Measurements from ENCODE around the gene SH2D1B.
"Not testable (repeated sequence)": the region's sequence is repeated elsewhere in the genome, so short reads cannot be mapped to it uniquely, and the experiment has no call there.

Gene SH2D1B

DNA sequence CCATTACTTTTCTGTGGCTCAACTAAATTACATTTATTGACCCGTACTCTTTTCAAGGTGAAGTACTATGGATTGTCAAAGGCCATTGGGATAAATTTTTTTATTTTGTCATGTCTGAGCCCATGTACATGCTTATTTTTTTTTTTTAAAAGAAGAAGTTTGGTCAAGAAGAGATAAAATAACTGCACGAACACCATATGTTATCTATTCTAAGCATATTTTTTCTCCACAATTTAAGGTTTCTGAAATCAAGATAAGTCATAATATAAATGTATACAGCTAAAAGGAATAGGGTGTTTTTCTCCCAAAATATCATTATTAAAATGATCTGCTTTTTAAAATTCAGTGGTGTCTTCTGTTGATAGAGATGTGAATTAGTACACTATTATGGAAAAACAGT lies 35.0 kb upstream of the SH2D1B start:
- H3K18ac ChIP-seq (ENCODE audit: low read depth in 1 of 2, low read length in 2 of 2): no peak overlapping the region
- H3K36me3 ChIP-seq (ENCODE audit: control insufficient read depth in 1 of 2, insufficient read depth in 2 of 2, low read depth in 1 of 2, low read length in 2 of 2): no peaks in the 10 kb centered on the region
- H2BK120ac ChIP-seq (ENCODE audit: low read depth, low read length): no peak overlapping the region
- no peak overlapping the region for H2BK12ac ChIP-seq (ENCODE audit: low read length in 2 of 2)
- no peak overlapping the region for H4K91ac ChIP-seq (ENCODE audit: low read length)
- H2AFZ ChIP-seq (ENCODE audit: low read depth, low read length): no peak overlapping the region
- no peaks in the 10 kb centered on the region for H3K9me3 ChIP-seq (ENCODE audit: control insufficient read depth, low read length)
- no peak overlapping the region for H3K4me2 ChIP-seq (ENCODE audit: low read length, poor library complexity, severe bottlenecking)
- H3K4ac ChIP-seq (ENCODE audit: low read depth in 1 of 2, low read length in 2 of 2): no peak overlapping the region
- H3K23ac ChIP-seq (ENCODE audit: low read length in 2 of 2): no peak overlapping the region
- DNase-seq: no peak
- no peak overlapping the region for H3K14ac ChIP-seq (ENCODE audit: low read length in 2 of 2)
- H3K9ac ChIP-seq (ENCODE audit: low read length): no peak overlapping the region
- H2AK5ac ChIP-seq (ENCODE audit: low read length, severe bottlenecking): no peak overlapping the region
- no peaks in the 10 kb centered on the region for H3K79me1 ChIP-seq (replicated peaks; ENCODE audit: low read length, poor library complexity, severe bottlenecking)
- no peak overlapping the region for H2BK5ac ChIP-seq (ENCODE audit: low read depth, low read length, poor library complexity, severe bottlenecking)
- H3K27ac ChIP-seq (ENCODE audit: low read length, poor library complexity, severe bottlenecking): no peak overlapping the region
- H2BK15ac ChIP-seq (ENCODE audit: low read depth, poor library complexity, severe bottlenecking): no peak overlapping the region
- no peaks in the 10 kb centered on the region for H3K4me1 ChIP-seq (ENCODE audit: control insufficient read depth, insufficient read depth, low read depth, low read length)
- H3K4me3 ChIP-seq (ENCODE audit: insufficient read depth in 1 of 2, low read depth in 1 of 2, low read length in 2 of 2): no peak overlapping the region
- no peak overlapping the region for H4K8ac ChIP-seq (ENCODE audit: low read length)
- peaks cover 16 to 17% of the 10 kb centered on the region in 2 experiments for H3K27me3 ChIP-seq (ENCODE audit: control insufficient read depth in 1 of 2, insufficient read depth in 1 of 2, low read length in 2 of 2)
- WGBS: no CpG with 5 or more reads among the region's 2 CpGs

DNA sequence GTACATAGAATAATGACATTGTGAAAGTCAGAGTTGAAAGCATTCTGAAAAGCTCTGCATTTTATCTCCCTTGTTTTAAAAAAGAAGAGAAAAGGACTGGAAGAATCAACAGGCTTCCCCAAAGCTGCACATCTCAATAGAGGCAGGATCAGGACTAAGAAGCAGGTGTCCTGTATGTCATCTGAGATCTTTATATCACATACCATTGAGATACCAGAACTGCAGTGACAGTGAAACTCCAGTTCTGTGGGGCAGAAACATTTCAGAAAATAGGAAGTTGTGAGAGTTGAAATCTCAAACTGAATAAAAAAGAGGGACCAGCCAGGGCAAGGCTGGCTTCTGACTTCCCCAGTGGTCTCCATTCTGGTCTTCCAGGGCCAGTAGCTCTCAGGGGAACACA lies 33.0 kb upstream of the SH2D1B start:
- no peak overlapping the region for H3K14ac ChIP-seq (ENCODE audit: low read length in 2 of 2)
- H2AFZ ChIP-seq (ENCODE audit: low read depth, low read length): no peak overlapping the region
- H3K79me1 ChIP-seq (replicated peaks; ENCODE audit: low read length, poor library complexity, severe bottlenecking): no peaks in the 10 kb centered on the region
- no peak overlapping the region for H3K4ac ChIP-seq (ENCODE audit: low read depth in 1 of 2, low read length in 2 of 2)
- H2AK5ac ChIP-seq (ENCODE audit: low read length, severe bottlenecking): no peak overlapping the region
- no peak overlapping the region for H3K27ac ChIP-seq (ENCODE audit: low read length, poor library complexity, severe bottlenecking)
- no peak overlapping the region for H3K23ac ChIP-seq (ENCODE audit: low read length in 2 of 2)
- no peaks in the 10 kb centered on the region for H3K4me1 ChIP-seq (ENCODE audit: control insufficient read depth, insufficient read depth, low read depth, low read length)
- H3K27me3 ChIP-seq (ENCODE audit: control insufficient read depth in 1 of 2, insufficient read depth in 1 of 2, low read length in 2 of 2): peaks cover 17 to 20% of the 10 kb centered on the region in 2 experiments
- no peak overlapping the region for H3K4me3 ChIP-seq (ENCODE audit: insufficient read depth in 1 of 2, low read depth in 1 of 2, low read length in 2 of 2)
- no peaks in the 10 kb centered on the region for H3K36me3 ChIP-seq (ENCODE audit: control insufficient read depth in 1 of 2, insufficient read depth in 2 of 2, low read depth in 1 of 2, low read length in 2 of 2)
- H2BK15ac ChIP-seq (ENCODE audit: low read depth, poor library complexity, severe bottlenecking): no peak overlapping the region
- no peak overlapping the region for H3K4me2 ChIP-seq (ENCODE audit: low read length, poor library complexity, severe bottlenecking)
- H2BK5ac ChIP-seq (ENCODE audit: low read depth, low read length, poor library complexity, severe bottlenecking): no peak overlapping the region
- H3K9ac ChIP-seq (ENCODE audit: low read length): no peak overlapping the region
- no peak overlapping the region for H4K91ac ChIP-seq (ENCODE audit: low read length)
- H4K8ac ChIP-seq (ENCODE audit: low read length): no peak overlapping the region
- no peak overlapping the region for H3K18ac ChIP-seq (ENCODE audit: low read depth in 1 of 2, low read length in 2 of 2)
- no peak for DNase-seq
- H3K9me3 ChIP-seq (ENCODE audit: control insufficient read depth, low read length): no peaks in the 10 kb centered on the region
- no peak overlapping the region for H2BK12ac ChIP-seq (ENCODE audit: low read length in 2 of 2)
- no peak overlapping the region for H2BK120ac ChIP-seq (ENCODE audit: low read depth, low read length)

DNA sequence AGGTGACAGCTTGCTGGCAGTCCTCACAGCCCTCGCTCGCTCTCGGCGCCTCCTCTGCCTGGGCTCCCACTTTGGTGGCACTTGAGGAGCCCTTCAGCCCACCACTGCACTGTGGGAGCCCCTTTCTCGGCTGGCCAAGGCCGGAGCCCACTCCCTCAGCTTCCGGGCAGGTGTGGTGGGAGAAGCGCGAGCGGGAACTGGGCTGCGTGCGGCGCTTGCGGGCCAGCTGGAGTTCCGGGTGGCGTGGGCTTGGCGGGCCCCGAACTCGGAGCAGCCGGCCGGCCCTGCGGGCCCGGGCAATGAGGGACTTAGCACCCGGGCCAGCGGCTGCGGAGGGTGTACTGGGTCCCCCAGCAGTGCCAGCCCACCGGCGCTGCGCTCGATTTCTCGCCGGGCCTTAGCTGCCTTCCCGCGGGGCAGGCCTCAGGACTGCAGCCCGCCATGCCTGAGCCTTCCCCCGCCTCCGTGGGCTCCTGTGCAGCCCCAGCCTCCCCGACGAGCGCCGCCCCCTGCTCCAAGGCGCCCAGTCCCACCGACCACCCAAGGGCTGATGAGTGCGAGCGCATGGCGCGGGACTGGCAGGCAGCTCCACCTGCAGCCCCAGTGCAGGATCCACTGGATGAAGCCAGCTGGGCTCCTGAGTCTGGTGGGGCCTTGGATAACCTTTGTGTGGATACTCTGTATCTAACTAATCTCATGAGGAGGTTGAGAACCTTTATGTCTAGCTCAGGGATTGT lies 21.2 kb upstream of the SH2D1B start:
- not testable (repeated sequence) for H2BK12ac ChIP-seq (ENCODE audit: low read length in 2 of 2); H3K9ac ChIP-seq (ENCODE audit: low read length); H3K27me3 ChIP-seq (ENCODE audit: control insufficient read depth in 1 of 2, insufficient read depth in 1 of 2, low read length in 2 of 2); H3K4me1 ChIP-seq (ENCODE audit: control insufficient read depth, insufficient read depth, low read depth, low read length); H2AFZ ChIP-seq (ENCODE audit: low read depth, low read length); H3K4ac ChIP-seq (ENCODE audit: low read depth in 1 of 2, low read length in 2 of 2); H3K23ac ChIP-seq (ENCODE audit: low read length in 2 of 2); H3K79me1 ChIP-seq (replicated peaks; ENCODE audit: low read length, poor library complexity, severe bottlenecking); H2BK5ac ChIP-seq (ENCODE audit: low read depth, low read length, poor library complexity, severe bottlenecking); H2BK15ac ChIP-seq (ENCODE audit: low read depth, poor library complexity, severe bottlenecking); H3K18ac ChIP-seq (ENCODE audit: low read depth in 1 of 2, low read length in 2 of 2); H3K4me3 ChIP-seq (ENCODE audit: insufficient read depth in 1 of 2, low read depth in 1 of 2, low read length in 2 of 2); H3K4me2 ChIP-seq (ENCODE audit: low read length, poor library complexity, severe bottlenecking); H2AK5ac ChIP-seq (ENCODE audit: low read length, severe bottlenecking); DNase-seq; H4K91ac ChIP-seq (ENCODE audit: low read length); H3K9me3 ChIP-seq (ENCODE audit: control insufficient read depth, low read length); H2BK120ac ChIP-seq (ENCODE audit: low read depth, low read length); H4K8ac ChIP-seq (ENCODE audit: low read length); H3K36me3 ChIP-seq (ENCODE audit: control insufficient read depth in 1 of 2, insufficient read depth in 2 of 2, low read depth in 1 of 2, low read length in 2 of 2); H3K27ac ChIP-seq (ENCODE audit: low read length, poor library complexity, severe bottlenecking); H3K14ac ChIP-seq (ENCODE audit: low read length in 2 of 2)
- WGBS: 98% methylated on average over 33 of the region's 47 CpGs

DNA sequence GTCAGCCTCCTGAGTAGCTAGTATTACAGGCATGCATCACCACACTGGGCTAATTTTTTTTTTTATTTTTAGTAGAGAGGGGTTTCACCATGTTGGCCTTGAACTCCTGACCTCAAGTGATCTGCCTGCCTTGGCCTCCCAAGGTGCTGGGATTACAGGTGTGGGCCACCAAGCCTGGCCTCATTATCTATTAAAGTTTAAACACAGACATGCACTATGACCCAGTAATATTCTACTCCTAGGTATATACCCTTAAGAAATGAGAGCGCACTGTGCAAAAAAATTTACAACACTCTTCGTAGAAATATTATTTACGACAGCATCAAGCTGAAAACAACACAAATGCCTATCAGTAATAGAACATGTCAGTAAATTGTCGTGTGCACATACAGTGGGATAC lies 18.6 kb upstream of the SH2D1B start:
- H3K79me1 ChIP-seq (replicated peaks; ENCODE audit: low read length, poor library complexity, severe bottlenecking): no peaks in the 10 kb centered on the region
- H3K27me3 ChIP-seq (ENCODE audit: control insufficient read depth in 1 of 2, insufficient read depth in 1 of 2, low read length in 2 of 2): no peaks in the 10 kb centered on the region
- H3K9ac ChIP-seq (ENCODE audit: low read length): no peak overlapping the region
- H3K18ac ChIP-seq (ENCODE audit: low read depth in 1 of 2, low read length in 2 of 2): no peak overlapping the region
- H3K4me2 ChIP-seq (ENCODE audit: low read length, poor library complexity, severe bottlenecking): no peak overlapping the region
- no peak overlapping the region for H4K91ac ChIP-seq (ENCODE audit: low read length)
- no peak overlapping the region for H2BK120ac ChIP-seq (ENCODE audit: low read depth, low read length)
- no peaks in the 10 kb centered on the region for H3K36me3 ChIP-seq (ENCODE audit: control insufficient read depth in 1 of 2, insufficient read depth in 2 of 2, low read depth in 1 of 2, low read length in 2 of 2)
- no peak overlapping the region for H2BK12ac ChIP-seq (ENCODE audit: low read length in 2 of 2)
- no peak overlapping the region for H4K8ac ChIP-seq (ENCODE audit: low read length)
- no peak overlapping the region for H3K14ac ChIP-seq (ENCODE audit: low read length in 2 of 2)
- H3K23ac ChIP-seq (ENCODE audit: low read length in 2 of 2): no peak overlapping the region
- no peak overlapping the region for H2AFZ ChIP-seq (ENCODE audit: low read depth, low read length)
- H3K9me3 ChIP-seq (ENCODE audit: control insufficient read depth, low read length): no peaks in the 10 kb centered on the region
- 86% methylated on average over 4 of the region's 4 CpGs for WGBS
- no peak overlapping the region for H2AK5ac ChIP-seq (ENCODE audit: low read length, severe bottlenecking)
- H3K4ac ChIP-seq (ENCODE audit: low read depth in 1 of 2, low read length in 2 of 2): no peak overlapping the region
- no peak overlapping the region for H2BK5ac ChIP-seq (ENCODE audit: low read depth, low read length, poor library complexity, severe bottlenecking)
- no peak overlapping the region for H3K4me3 ChIP-seq (ENCODE audit: insufficient read depth in 1 of 2, low read depth in 1 of 2, low read length in 2 of 2)
- H2BK15ac ChIP-seq (ENCODE audit: low read depth, poor library complexity, severe bottlenecking): no peak overlapping the region
- H3K27ac ChIP-seq (ENCODE audit: low read length, poor library complexity, severe bottlenecking): no peak overlapping the region
- H3K4me1 ChIP-seq (ENCODE audit: control insufficient read depth, insufficient read depth, low read depth, low read length): no peaks in the 10 kb centered on the region
- DNase-seq: no peak
